Stimulated activated CD8-positive, alpha-beta memory T cell treated with anti-CD3 and anti-CD28 coated beads, Interleukin-4, amount 100 ng/mL, for 4 hours (primary cell): ENCODE data around the gene TENT4B.

Source experiments
- DNase-seq, 2 donors: peaks; one replicate each; pipeline ENCODE4 v3.0.0-alpha.2; 2020; ENCODE audit warnings: low read depth in 2 of 2, low spot score in 1 of 2

The TENT4B gene

DNA sequence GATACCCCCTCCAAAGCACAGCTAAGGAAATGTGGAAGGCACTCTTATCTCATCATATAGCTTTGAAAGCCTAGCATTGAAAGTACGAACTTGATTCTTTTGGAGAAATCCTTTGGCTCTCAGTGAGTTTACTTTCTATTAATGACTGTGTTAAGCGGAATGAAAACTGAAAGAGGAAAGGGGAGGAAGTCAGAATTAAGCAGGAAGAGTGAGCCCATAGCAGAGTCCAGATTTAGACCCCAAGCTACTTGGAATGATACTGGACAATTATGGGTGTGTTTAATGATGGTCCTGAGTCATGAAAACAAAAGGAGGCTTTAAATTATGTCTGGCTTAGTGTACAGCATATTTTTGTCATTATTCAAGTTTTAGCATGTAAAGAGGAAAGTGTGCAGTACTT lies 42.2 kb downstream of the TENT4B start:
- no peak for DNase-seq

DNA sequence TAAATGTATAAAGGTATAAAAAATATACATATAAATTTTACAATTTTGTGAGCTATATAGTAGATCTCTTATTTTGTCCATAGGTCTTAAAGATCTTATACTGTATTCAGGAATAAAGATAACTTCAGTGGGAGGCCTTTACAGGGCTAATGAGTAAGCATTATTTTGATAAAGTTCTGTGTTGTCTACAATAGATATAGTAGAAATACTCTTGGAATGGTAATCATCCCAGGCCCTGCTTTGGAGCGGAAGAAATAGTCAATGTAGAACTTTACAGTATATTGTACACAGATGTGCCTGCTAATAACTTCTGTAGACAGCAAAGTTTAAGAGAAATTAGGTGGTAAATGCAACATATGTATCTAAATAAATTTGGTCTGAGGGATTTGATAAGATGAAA lies 42.6 kb downstream of the TENT4B start:
- no peak for DNase-seq

DNA sequence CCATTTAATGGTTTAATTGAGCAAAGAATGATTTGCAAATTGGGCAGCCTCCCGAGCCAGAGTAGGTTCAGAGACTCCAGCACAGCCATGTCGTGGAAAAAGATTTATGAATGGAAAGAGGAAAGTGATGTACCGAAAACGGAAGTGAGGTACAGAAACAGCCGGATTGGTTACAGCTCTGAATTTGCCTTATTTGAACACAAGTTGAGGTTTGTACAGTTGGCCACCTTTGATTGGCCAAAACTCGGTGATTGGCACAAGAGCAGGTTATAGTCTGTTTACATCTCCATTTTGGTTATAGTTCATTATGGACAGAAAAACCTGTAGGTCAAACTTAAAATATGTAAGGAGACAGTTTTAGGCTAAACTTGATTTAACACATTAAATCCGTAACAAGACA lies 44.5 kb downstream of the TENT4B start:
- DNase-seq: no peak

DNA sequence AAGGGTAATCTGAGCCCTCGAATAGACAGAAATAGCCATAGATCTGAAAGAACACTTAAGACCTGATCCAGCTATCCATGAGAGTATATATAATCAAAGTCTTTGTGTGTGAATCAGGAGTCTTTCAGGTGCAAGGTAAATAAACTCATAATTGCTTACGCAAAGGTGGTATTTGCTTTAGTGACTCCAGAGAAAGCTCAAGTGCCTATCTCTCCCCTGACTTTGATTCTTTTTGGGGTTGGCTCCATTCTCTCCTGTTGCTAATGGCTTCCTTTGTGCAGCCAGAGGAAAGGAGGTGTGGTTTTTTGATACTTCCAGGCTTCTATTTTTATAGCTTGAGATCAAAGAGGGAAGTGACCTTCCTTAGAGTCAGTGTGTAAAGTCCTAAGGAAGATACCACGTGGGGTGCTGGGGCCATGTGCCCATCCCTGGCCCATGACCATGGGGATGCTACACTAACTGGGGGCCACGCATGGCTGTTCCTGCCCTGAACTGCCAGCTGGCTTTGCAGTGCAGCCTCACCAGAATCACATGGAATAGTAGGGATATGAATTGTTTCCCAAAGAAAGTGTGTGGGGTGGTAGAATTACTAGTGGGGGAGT lies 45.8 kb downstream of the TENT4B start:
- DNase-seq: no peak

DNA sequence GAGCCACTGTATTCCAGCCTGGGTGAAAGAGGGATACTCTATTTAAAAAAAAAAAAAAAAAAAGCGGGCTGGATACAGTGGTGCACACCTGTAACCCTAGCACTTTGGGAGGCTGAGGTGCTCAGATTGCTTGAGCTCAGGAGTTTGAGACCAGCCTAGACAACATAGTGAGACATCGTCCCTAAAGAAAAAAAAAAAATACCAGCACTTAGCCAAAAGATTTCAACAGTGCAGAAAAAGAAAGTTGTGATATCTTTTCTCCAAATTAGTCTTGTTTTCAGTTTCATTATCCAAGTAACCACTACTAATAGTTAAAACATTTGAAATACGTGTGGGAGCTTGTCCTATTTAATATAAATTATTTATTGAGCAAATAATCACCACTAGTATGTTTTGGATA lies 48.7 kb downstream of the TENT4B start:
- DNase-seq: no peak

DNA sequence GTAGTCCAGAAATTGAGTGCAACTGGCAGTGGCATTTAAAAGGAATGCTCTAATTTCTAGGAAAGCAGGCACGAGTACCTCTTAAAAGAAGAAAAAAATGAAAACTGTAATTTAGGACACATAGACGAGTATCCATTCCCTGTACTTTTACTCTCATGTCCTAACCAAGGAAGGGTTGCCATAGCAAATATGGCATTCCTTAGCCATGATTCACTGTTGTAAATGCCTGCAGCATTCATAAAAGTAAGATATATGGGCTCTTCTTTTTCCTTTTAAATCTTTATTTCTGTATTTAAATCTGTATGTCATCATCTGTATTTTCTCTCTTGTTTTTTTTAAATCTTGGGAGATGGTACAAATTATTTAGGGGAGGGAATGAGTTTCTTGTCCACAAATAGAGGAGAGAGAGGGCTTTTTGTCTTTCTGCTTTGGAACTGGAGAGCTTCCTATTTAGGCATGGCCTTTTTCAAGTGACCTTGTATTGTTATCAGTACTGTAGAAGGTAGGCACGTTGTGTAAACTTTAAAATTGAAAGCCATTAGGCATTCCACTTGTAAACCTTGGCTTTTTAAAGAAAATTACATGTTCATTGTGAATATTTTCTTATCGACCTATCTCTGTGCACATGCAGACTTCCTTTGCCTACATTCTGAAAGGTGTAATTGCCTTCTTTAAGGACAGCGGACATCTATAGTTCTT lies 50.0 kb downstream of the TENT4B start:
- no peak for DNase-seq

DNA sequence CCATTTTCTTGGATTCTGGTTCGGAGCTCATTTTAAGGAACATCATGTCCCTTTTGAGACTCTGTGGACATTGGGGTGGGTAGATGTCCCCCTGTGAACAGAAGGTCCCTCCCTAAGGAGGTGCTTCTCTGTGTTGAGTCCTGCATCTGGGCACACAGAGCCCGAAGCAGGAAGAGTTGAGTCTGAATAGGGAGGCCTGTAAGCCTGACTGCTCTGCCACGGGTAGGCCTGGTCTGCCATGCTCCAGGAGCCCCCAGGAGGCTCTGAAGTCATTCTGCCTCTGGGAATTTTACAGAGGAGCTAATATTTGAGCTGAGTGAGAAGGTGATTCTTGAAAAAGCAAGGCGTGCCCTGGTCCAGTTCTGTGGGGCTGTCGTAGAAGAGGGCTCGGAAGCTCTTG lies 50.6 kb downstream of the TENT4B start:
- no peak for DNase-seq

DNA sequence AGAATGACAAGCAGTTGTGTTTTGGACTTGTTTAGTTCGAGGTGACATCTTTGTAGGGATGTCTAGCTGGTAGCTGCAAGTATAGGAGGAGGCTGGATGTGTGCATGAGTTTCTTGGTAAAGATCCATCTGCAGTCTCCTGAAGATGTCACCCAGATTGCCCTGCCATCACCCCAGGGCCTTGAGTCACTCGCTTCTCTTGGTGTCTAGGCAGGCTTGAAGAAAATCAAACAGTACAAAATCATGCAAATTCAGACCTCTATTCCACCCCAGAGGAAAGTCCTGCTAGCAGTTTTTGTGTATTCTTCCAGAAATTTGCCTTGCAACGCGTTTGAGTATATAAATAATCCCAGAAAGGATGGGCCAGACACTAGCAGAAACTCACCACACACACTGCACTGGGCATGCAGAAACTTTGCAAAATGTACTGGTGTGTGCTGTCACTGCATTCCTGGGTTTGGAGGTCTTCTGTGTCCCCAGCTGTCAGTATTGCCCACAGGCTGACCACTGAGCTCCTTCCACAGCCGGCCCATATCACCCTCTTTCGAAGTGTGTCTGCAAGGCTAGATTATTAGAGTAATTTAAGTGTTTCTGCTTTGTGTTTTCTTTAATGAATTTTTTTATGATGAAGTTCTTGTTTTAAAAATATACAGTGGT lies 51.5 kb downstream of the TENT4B start:
- no peak for DNase-seq

DNA sequence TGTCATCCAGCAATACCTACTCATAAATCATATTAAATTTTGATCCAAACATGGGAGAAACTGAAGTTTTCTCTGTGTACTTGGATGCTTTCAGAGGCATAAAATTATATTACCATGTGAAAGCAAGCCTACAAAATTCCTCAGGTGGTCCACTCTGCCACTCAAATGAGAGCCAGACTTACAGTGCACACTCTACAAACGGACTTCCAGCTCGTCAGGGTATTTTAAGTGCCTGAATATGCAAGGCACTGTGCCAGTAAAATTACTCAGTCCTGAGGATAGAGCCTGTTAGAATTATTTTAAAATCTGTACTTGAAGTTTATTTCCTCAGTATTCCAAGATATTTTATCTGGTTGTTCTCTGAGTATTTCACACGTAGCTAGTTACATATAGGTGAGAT lies 54.5 kb downstream of the TENT4B start:
- no peak for DNase-seq

DNA sequence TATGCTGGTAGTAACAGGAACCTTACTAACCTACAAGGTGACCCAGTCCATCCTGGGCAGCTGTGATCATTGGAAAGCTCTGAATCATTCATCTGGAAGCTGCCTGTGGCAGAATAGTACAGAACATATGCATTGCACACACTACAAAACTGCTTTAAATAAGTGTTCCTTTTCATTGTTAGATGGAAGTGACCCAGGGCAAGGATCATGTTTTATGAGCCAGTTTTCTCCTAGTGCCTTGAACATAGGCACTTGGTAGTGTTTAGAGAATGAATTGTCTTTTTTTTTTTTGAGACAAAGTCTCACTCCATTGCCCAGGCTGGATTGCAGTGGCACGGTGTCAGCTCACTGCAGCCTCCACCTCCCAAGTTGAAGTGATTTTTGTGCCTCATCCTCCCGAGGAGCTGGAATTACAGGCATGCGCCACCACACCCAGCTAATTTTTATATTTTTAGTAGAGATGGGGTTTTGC lies 55.4 kb downstream of the TENT4B start:
- no peak for DNase-seq

DNA sequence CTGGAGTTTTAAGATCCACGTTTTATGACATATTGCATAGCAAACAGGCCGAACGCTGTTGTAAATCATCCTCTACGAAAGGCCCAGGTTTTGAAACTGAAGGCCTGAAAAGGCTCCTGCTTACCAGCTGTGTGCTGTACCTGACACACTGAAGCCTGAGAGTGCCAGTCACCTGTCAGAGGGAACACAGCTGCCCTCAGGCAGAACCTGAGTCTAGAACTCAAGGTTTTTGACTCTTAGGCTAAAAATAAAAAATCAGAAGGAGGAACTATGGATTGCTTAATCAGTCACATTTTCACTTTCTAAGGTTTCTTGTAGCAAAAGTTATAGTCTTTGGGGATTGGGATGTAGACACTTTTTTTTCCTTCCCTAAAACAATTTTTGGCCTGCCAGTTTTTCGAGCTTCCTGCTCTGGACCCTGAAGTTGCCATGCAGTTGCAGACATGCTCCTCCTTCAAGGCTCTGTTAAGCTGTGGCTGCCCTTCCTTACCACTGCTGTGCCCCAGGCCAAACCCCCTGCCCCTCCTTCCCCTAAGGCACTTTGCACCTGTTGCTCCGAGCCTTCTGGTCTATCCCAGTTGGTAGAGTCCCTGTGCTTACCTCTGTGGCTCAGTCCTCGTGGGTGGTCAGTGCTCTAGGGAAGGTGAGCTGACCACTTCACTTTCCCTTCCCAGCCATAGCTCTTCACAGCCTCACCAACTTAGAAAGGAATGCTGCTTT lies 56.6 kb downstream of the TENT4B start:
- no peak for DNase-seq

DNA sequence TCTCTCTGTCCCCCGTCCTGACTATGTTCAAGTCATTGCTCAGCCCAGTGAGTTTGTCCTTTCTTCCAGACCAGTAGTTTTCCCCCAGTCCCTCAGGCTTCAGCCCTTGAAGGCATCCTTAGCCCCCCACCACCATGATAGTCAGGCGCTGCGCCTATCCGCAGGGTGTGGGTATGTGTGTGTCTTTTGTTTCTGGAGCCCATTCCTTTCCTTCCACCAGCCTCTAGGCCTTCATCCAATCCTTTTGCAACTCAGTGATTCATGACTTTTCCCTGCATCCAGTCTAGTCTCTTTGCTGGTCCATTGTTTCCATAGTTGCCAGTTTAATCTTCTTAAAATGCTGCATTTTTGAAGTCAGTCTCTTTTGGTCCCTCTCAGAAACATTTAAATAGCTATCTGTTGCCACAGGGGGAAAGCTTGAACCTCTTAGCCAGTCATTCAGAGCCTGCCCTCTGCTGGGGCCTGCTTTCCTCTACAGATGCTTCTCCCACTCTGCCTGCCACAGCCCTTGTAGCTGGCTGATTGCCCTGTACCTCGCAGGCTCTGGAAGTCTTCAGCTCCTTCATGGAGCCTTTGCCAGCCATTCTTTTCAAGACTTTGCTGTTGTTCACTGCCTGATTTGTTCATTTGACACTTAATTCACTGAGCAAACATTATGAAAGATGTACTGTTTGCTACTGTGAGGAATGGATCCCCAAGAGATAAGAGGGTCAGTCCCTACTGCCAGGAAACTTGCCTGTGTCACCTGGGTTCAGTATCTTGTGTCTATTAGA lies 57.3 kb downstream of the TENT4B start:
- peak; percentile 5 to 12 for DNase-seq

DNA sequence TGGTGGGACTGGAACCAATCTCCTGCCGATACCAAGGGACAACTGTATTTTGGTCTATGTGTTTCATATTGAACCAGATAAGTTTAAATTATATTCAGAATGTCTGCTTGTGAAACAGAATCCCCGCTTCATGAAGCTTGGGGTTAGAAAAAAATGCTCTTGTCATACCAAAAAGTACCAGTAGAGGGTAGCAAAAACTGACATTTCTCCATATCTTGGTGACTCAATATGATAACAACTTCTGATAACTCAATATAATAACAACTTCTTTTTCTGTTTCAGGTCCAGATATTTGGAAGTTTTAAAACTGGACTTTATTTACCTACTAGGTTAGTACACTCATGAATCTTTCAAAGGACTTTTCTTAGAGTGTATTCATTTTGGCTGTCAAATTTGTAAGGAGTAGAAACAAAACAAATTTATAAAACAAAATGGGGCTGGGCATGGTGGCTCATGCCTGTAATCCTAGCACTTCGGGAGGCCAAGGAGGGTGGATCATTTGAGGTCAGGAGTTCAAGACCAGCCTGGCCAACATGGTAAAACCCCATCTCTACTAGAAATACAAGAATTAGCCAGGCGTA lies 60.9 kb downstream of the TENT4B start:
- no peak for DNase-seq

DNA sequence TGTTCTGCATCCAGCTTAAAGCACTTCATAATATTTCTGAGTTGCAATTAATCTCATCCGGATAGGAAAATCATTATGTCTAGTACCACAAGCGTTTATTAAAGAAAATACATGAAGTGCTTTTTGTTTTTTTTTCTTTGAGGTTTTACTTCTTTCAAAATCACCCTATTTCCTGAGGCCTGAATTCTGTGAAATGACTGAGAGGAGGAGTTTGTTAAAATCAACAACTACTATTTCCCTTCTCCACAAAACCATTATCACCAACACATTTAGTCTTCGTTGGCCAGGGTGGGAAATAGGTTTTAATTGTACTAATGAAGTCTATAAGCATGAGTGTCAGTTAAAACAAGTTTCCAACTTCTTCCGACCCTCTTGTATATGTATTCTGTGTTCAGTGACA lies 62.6 kb downstream of the TENT4B start:
- DNase-seq: no peak

DNA sequence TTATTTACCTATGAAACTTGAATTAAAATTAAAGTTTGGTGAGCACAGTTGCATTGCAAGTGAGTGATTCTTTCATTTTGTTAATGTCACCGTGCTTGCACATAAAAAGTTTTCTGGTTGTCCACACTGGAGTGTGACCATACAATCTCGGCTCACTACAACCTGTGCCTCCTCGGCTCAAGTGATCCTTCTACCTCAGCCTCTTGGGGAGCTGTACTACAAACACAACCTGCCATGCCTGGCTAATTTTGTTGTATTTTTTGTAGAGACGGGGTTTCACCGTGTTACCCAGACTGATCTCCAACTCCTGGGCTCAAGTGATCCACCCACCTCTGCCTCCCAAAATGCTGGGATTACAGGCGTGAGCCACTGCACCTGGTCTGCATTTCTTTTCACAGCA lies 63.1 kb downstream of the TENT4B start:
- no peak for DNase-seq

DNA sequence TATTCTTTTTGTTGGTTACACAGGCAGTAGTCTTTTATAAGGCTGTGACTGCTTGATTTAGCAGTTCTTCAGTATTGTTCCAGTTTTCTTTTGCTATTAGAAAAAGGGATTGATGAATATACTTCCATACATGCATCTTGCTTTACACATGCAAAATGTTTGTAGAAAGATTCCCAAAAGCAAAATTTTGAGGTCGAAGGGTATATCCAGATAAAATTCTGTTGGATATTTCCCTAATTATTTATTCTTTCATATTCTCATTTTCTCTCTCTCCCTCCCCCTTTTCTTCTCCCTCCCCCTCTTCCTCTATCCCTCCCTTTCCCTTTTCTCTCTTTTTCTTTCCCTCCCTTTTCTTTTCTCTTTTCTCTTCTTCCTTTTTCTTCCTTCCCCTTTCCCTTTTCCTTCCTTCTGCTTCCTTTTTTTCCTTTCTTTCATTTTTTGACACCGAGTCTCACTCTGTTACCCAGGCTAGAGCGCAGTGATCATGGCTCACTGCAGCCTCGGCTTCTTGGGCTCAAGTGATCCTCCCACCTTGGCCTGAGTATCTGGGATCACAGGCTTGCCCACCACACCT lies 66.4 kb downstream of the TENT4B start:
- DNase-seq: no peak

DNA sequence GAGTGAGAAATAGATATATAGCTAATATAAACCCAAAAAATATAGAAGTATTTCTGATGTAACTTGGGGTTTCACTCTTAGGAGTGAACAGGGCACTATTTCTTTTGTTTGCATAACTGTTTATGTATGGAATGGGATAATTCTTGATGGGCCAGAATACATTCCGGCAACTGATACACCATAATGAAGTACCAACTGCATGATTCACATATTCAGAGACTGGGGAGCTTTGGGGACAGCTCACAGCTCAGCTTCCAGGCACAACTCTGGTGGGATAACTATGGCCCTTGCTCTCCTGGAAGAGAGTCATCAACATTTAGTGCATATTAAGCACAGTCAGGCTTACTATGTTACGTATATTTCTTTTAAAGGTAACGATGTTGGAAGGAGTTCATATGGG lies 71.2 kb downstream of the TENT4B start:
- DNase-seq: no peak

DNA sequence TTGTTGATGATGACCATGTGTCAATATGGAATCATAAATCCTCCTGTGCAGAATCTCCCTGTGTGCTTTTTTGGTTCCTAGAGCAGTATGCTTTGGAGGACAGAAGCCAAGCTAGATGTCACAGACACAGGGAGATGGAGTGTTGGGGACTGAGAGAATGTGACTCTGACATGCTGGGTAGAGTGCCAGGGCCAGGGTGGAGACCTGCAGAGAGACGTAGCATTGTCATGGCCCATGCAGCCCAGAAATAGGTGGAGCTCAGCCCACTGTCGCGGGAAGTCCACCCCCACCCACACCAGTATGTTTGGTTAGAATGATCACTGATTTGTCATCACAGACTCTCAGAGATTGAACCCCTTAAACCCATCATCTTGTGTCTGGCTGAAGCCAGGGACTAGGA lies 74.0 kb downstream of the TENT4B start:
- no peak for DNase-seq

DNA sequence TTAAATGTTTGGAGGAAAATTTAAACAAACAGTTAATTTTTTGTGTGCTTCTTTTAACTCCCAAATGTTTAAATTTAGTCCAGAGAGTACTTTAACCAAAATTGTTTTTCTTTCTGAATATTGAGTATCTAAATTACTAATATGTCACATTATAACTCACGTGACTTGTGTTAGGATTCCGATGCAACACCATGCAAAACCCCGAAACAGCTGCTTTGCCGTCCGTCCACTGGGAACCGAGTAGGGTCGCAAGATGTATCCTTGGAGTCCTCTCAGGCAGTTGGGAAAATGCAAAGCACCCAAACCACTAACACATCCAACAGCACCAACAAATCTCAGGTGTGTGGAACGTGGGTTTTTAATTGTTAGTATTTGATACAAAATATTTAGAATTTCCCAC lies 74.6 kb downstream of the TENT4B start:
- DNase-seq: no peak

DNA sequence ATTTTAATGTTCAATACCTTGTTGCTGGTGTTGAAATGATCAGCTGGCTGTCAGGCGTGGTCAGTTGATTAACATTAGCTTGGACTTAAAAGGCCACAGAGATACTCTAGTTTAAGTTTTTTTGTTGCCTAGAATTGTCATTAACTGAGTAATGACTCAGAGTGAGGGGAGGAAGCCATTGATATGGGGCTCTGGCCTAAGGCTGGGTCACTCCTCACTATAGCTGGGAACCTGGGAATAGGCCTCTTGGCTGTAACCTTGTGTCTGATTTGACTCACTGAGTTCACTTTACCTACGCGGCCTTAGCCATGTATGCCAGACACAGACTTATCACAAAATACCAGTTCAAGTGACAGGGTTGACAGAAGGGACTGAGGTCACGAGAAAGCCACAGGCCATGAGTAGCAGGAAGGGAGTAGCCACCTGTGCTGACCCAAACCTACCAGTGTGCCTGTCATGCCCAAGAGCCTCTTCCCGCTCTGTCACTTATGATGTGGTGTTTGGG lies 75.3 kb downstream of the TENT4B start:
- no peak for DNase-seq
